ENCODE data around the gene TIMP2. TPM values are rescaled to one million over a fixed set of nuclear protein-coding genes. Genes with fewer than 3 reads are reported as not detected.
A peak's percentile ranks its signal among the peaks of the same experiment; 100 is the strongest.

The TIMP2 gene
- total and polyA plus RNA-seq, 2 of the 13 experiments (the other 11 are each of a cell fraction or from before 2014, with no cell fraction given): 3.8 to 8.5 TPM

GRCh38 chr17:78965491-78965924 is 40.3 kb upstream of the TIMP2 start (continued):
- 0 out of 2 replicates have a peak, but pooled peaks have one; percentile 23 for TF ChIP-seq MAZ (IDR thresholded peaks at IDR 0.05; ENCODE audit: borderline replicate concordance, low read depth, low read length)
- TF ChIP-seq MAZ (CRISPR knock-in tag; IDR thresholded peaks at IDR 0.05; ENCODE audit: low read depth): no peak
- 0 out of 2 replicates have a peak, but pooled peaks have one; percentile 10 for TF ChIP-seq STAG1 (CRISPR knock-in tag; IDR thresholded peaks at IDR 0.05)
- 0 out of 2 replicates have a peak, but pooled peaks have one; percentile 15 for TF ChIP-seq ETV5 (CRISPR knock-in tag; IDR thresholded peaks at IDR 0.05; ENCODE audit: borderline replicate concordance)
- peak; percentile 42; the same call in 1 of the 2 replicates for TF ChIP-seq RARA (CRISPR knock-in tag; IDR thresholded peaks at IDR 0.05)
- no peak for TF ChIP-seq SRSF9 (IDR thresholded peaks at IDR 0.05; ENCODE audit: borderline replicate concordance, insufficient read depth, low read depth, low read length, poor library complexity, severe bottlenecking)
- peak; percentile 96 for TF ChIP-seq MTF1 (CRISPR knock-in tag; IDR thresholded peaks at IDR 0.05)
- 0 out of 2 replicates have a peak, but pooled peaks have one; percentile 21 for TF ChIP-seq IKZF5 (CRISPR knock-in tag; IDR thresholded peaks at IDR 0.05)
- TF ChIP-seq, protein P1, sequence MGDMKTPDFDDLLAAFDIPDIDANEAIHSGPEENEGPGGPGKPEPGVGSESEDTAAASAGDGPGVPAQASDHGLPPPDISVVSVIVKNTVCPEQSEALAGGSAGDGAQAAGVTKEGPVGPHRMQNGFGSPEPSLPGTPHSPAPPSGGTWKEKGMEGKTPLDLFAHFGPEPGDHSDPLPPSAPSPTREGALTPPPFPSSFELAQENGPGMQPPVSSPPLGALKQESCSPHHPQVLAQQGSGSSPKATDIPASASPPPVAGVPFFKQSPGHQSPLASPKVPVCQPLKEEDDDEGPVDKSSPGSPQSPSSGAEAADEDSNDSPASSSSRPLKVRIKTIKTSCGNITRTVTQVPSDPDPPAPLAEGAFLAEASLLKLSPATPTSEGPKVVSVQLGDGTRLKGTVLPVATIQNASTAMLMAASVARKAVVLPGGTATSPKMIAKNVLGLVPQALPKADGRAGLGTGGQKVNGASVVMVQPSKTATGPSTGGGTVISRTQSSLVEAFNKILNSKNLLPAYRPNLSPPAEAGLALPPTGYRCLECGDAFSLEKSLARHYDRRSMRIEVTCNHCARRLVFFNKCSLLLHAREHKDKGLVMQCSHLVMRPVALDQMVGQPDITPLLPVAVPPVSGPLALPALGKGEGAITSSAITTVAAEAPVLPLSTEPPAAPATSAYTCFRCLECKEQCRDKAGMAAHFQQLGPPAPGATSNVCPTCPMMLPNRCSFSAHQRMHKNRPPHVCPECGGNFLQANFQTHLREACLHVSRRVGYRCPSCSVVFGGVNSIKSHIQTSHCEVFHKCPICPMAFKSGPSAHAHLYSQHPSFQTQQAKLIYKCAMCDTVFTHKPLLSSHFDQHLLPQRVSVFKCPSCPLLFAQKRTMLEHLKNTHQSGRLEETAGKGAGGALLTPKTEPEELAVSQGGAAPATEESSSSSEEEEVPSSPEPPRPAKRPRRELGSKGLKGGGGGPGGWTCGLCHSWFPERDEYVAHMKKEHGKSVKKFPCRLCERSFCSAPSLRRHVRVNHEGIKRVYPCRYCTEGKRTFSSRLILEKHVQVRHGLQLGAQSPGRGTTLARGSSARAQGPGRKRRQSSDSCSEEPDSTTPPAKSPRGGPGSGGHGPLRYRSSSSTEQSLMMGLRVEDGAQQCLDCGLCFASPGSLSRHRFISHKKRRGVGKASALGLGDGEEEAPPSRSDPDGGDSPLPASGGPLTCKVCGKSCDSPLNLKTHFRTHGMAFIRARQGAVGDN (CRISPR knock-in tag; IDR thresholded peaks at IDR 0.05): peak; percentile 29
- TF ChIP-seq ZNF496 (CRISPR knock-in tag; IDR thresholded peaks at IDR 0.05; ENCODE audit: insufficient replicate concordance): no peak
- TF ChIP-seq SALL1 (CRISPR knock-in tag; IDR thresholded peaks at IDR 0.05): 0 out of 2 replicates have a peak, but pooled peaks have one; percentile 7
- 0 out of 2 replicates have a peak, but pooled peaks have one; percentile 12 for TF ChIP-seq E2F2 (CRISPR knock-in tag; IDR thresholded peaks at IDR 0.05; ENCODE audit: borderline replicate concordance)
- TF ChIP-seq, protein P2, sequence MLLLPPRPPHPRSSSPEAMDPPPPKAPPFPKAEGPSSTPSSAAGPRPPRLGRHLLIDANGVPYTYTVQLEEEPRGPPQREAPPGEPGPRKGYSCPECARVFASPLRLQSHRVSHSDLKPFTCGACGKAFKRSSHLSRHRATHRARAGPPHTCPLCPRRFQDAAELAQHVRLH (CRISPR knock-in tag; IDR thresholded peaks at IDR 0.05; ENCODE audit: borderline replicate concordance, low read depth): peak; percentile 47; the same call in 1 of the 2 replicates
- 0 out of 2 replicates have a peak, but pooled peaks have one; percentile 16 for TF ChIP-seq ZFX (CRISPR knock-in tag; IDR thresholded peaks at IDR 0.05; ENCODE audit: low read depth)
- TF ChIP-seq CREBL2 (CRISPR knock-in tag; IDR thresholded peaks at IDR 0.05; ENCODE audit: borderline replicate concordance): no peak
